ENCODE measurements around the gene PDE3B. TPM values are rescaled to one million over a fixed set of nuclear protein-coding genes. Genes with fewer than 3 reads are reported as not detected.
"Not testable (repeated sequence)": the region's sequence is repeated elsewhere in the genome, so short reads cannot be mapped to it uniquely, and the experiment has no call there.

Gene PDE3B
- 1 to 10 TPM; 2.4 to 4.7 (median 2.6) TPM for polyA plus RNA-seq

DNA sequence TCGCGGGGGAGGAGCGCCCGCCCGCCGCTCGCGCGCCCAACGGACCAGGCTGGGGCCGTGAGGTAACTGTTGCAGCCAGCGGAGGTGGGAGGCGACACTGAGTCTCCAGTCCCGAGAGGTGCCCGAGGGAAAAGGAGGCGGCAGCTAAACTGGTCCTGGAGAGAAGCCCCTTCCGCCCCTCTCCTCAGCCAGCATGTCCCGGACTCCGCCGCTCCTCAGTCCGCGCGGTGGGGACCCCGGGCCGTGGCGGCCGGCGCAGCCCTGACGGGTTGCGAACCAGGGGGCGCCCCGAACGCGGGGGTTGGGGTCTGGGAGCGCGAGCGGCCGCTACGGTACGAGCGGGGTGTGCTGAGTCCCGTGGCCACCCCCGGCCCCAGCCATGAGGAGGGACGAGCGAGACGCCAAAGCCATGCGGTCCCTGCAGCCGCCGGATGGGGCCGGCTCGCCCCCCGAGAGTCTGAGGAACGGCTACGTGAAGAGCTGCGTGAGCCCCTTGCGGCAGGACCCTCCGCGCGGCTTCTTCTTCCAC lies at the start of gene PDE3B:
Gene PDE3B, plus strand, starts transcription at position 108 of the 529 bp plus-strand sequence. Its CDS starts 272 bp downstream, at position 380.
- Mint-ChIP-seq H3K9me3 (no peaks in the 10 kb centered on the region), H3K27ac (peak within 1 kb of the TSS; percentile 12 to 89 (median 71)), H3K27me3 (ENCODE audit: low read depth in 3 of 3) (peaks cover 6 to 15% (median 9%) of the 10 kb centered on the region in 3 donors), H3K4me3 (peak within 1 kb of the TSS; percentile 84 to 95 (median 89)), H3K36me3 (no peaks in the 10 kb centered on the region), H3K4me1 (peaks cover 19 to 22% of the 10 kb centered on the region in 2 donors)
- DNase-seq, result peak; percentile 65 to 76 (median 65)

DNA sequence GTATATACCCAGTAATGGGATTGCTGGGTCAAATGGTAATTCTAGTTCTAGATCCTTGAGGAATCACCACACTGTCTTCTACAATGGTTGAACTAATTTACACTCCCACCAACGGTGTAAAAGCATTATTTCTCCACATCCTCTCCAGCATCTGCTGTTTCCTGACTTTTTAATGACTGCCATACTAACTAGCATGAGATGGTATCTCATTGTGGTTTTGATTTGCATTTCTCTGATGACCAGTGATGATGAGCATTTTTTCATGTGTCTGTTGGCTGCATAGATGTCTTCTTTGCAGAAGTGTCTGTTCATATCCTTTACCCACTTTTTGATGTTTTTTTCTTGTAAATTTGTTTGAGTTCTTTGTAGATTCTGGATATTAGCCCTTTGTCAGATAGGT lies 48.3 kb upstream of the PDE3B start:
- peaks cover 0 to 15% (median 8%) of the 10 kb centered on the region in 3 donors for H3K36me3 Mint-ChIP-seq
- H3K27ac Mint-ChIP-seq, result peak overlapping the region in 2 of 6 donors; percentile 1 to 61
- DNase-seq, result peak in 2 of 3 donors; percentile 6 to 8
- not testable (repeated sequence) for H3K4me3 Mint-ChIP-seq; H3K4me1 Mint-ChIP-seq; H3K27me3 Mint-ChIP-seq (ENCODE audit: low read depth in 3 of 3); H3K9me3 Mint-ChIP-seq

DNA sequence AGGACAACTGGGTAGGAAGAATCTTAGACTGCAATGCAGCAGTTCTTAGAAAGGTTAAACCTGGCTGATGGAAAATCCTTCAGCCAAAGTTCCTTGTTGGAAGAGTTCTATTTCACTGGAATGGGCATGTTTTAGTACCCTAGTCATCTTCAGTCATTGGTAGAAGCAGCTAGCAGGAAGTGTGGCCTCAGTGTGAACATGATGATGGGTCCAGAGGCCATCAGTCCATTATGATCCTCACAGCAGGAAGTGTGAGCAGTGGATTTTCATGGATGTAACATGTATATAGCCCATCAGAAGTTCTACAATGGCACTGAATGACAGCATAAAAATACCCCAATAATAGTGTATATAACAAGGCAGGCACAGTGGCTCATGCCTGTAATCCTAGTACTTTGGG lies 35.9 kb upstream of the PDE3B start:
- Mint-ChIP-seq H3K4me3 (no peak overlapping the region), H3K27me3 (ENCODE audit: low read depth in 3 of 3) (peaks cover 0 to 2% (median 2%) of the 10 kb centered on the region in 3 donors), H3K4me1 (no peaks in the 10 kb centered on the region), H3K27ac (no peak overlapping the region), H3K9me3 (no peaks in the 10 kb centered on the region), H3K36me3 (peaks cover 0 to 14% (median 12%) of the 10 kb centered on the region in 3 donors)
- DNase-seq, result no peak

- peaks cover 0 to 14% (median 12%) of the 10 kb centered on the region in 3 donors for H3K36me3 Mint-ChIP-seq
- H3K27me3 Mint-ChIP-seq (ENCODE audit: low read depth in 3 of 3), result peaks cover 0 to 3% (median 2%) of the 10 kb centered on the region in 3 donors
- no peak overlapping the region for H3K4me3 Mint-ChIP-seq
- H3K27ac Mint-ChIP-seq, result peak overlapping the region in 1 of 6 donors; percentile 23
- no peaks in the 10 kb centered on the region for H3K4me1 Mint-ChIP-seq
- no peak for DNase-seq
- no peaks in the 10 kb centered on the region for H3K9me3 Mint-ChIP-seq
Observed at GRCh38 chr11:14609902-14610301, 33.7 kb upstream of the PDE3B start.

DNA sequence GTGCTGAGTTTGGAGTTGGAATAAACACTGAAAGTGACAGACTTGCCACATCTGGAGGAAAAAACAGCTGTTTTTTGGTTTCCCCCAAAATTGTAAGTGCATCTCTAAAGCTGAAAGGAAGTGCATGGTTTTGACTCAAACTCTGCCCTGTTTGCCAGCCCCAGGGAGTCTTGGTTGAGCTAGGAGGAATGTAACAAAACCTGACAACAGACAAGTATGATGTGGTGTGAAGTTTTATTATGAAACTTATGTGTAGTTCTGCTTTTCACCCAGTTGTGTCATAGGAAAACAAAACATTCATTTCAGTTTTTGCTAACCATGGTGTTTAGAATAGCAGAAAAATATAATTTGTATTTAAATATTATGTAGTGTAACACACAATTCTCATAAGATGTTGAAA lies 31.7 kb upstream of the PDE3B start:
- DNase-seq, result no peak
- no peak overlapping the region for H3K4me3 Mint-ChIP-seq
- H3K36me3 Mint-ChIP-seq, result peaks cover 0 to 14% (median 3%) of the 10 kb centered on the region in 3 donors
- no peaks in the 10 kb centered on the region for H3K4me1 Mint-ChIP-seq
- peaks cover 0 to 1% (median 0%) of the 10 kb centered on the region in 3 donors for H3K27me3 Mint-ChIP-seq (ENCODE audit: low read depth in 3 of 3)
- no peaks in the 10 kb centered on the region for H3K9me3 Mint-ChIP-seq
- peak overlapping the region in 3 of 6 donors; percentile 5 to 58 (median 32) for H3K27ac Mint-ChIP-seq

DNA sequence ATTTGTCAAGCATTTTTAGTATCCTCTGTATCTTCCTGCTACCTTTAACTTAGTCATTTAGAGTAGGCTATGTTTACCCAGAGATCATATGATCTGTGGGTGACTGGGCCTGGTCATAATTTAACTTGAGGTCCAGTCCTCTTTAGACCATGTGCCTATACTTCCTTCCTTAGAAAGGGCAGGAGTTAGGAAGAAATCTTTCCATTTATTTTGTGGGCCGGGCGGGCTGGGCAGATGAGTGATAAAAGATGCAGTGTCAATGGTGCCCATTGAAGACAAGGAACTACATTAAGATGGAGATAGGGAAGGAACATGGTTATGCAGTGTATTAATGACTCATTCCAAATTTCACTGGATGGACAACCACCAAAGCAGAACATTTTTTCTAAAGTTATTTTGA lies 30.9 kb upstream of the PDE3B start:
- no peak for DNase-seq
- H3K27me3 Mint-ChIP-seq (ENCODE audit: low read depth in 3 of 3), result peaks cover 0 to 1% (median 0%) of the 10 kb centered on the region in 3 donors
- no peak overlapping the region for H3K4me3 Mint-ChIP-seq
- no peaks in the 10 kb centered on the region for H3K4me1 Mint-ChIP-seq
- peaks cover 0 to 9% (median under 1%) of the 10 kb centered on the region in 3 donors for H3K36me3 Mint-ChIP-seq
- no peaks in the 10 kb centered on the region for H3K9me3 Mint-ChIP-seq
- no peak overlapping the region for H3K27ac Mint-ChIP-seq

- Mint-ChIP-seq H3K9me3 (no peaks in the 10 kb centered on the region), H3K27ac (no peak overlapping the region), H3K36me3 (peaks cover 0 to 8% (median 3%) of the 10 kb centered on the region in 3 donors), H3K4me1 (no peaks in the 10 kb centered on the region), H3K27me3 (ENCODE audit: low read depth in 3 of 3) (peaks cover 0 to 3% (median 0%) of the 10 kb centered on the region in 3 donors), H3K4me3 (no peak overlapping the region)
- no peak for DNase-seq
Observed at GRCh38 chr11:14614091-14614622, 29.4 kb upstream of the PDE3B start.

DNA sequence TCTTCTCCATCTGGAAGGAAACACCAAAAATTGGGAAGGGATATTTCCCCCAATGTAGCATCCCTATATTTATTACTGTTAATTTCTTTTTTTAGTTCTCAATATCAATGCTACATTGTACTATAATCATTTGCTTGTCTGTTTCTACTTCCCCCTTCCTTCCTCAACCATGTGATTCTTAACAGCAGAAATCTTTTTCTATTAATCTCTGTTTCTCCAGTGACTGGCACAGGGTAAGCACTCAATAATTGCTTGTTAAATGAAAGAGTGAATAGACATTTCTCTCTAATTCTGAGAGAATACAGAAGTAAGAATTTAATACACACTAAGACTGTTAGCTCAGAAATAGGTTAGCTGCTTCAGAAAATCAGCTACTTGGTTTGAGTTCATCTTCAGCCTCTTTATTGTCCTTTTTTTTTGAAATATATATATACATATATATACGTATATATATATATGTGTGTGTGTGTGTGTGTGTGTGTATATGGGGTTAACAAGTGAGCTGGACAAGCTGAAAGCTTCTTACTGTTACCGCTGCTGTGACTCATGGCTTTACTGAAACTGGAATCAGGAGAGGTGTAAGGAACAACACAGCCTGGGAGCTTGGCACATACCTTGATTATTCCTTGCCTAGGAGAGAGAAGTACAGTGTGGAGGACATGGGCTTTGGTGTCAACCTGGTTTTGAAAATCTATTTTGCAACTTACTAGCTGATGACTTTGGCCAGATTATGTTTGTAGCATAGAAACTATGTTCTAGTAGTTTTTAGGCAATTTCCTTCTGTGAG lies 26.2 kb upstream of the PDE3B start:
- no peaks in the 10 kb centered on the region for H3K4me1 Mint-ChIP-seq
- H3K27me3 Mint-ChIP-seq (ENCODE audit: low read depth in 3 of 3), result peaks cover 0 to 3% (median 0%) of the 10 kb centered on the region in 3 donors
- H3K27ac Mint-ChIP-seq, result peak overlapping the region in 1 of 6 donors; percentile 42
- peaks cover 0 to 3% (median 0%) of the 10 kb centered on the region in 3 donors for H3K36me3 Mint-ChIP-seq
- no peaks in the 10 kb centered on the region for H3K9me3 Mint-ChIP-seq
- no peak for DNase-seq
- no peak overlapping the region for H3K4me3 Mint-ChIP-seq

- H3K27ac Mint-ChIP-seq, result no peak overlapping the region
- H3K27me3 Mint-ChIP-seq (ENCODE audit: low read depth in 3 of 3), result peaks cover 0 to 3% (median 0%) of the 10 kb centered on the region in 3 donors
- peaks cover 0 to 3% (median 0%) of the 10 kb centered on the region in 3 donors for H3K36me3 Mint-ChIP-seq
- no peak overlapping the region for H3K4me3 Mint-ChIP-seq
- no peaks in the 10 kb centered on the region for H3K4me1 Mint-ChIP-seq
- no peak for DNase-seq
- no peaks in the 10 kb centered on the region for H3K9me3 Mint-ChIP-seq
Observed at GRCh38 chr11:14618060-14618459, 25.5 kb upstream of the PDE3B start.

DNA sequence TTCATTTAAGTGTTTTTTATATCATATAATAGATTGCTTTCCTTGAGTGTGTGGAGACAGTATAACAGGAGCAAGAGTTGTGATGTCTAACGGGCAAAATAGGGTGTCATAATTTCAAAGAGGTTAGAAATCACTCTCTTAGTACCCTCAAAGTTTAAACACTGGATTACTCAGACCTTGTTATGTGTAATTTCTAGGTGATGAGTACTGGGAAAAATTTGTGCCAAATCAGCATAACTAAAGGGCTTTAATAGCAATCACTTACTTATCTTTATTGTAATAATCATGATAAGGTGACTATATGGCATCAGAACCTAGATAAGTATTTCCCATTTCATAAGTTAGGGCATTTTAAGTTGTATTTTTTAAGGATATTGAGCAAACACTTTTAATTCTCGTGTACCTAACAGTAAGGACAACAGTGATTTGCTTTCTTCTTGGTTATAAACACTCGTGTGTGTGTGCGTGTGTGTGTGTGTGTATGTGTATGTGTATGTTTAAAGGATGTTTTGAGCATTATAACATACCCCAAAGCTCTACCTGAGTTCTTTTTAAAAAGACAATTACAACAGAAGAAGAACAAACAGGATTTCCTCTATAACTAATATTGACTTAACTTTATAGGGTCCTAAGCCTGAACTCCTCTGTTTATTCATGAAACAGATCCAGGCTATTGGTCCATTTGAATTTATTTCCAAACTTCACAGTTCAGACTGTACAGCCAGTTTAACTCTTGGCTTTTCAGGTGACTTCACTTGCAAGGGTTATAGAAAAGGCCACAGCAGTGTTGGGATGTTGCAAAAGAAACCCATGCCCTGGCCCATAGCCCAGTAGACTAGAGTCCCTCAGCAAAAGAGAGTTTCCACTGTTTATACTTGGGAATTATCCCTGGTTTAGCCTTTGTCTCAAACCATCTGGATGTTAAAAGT lies 23.7 kb upstream of the PDE3B start:
- no peaks in the 10 kb centered on the region for H3K9me3 Mint-ChIP-seq
- DNase-seq, result no peak
- H3K4me1 Mint-ChIP-seq, result no peaks in the 10 kb centered on the region
- peaks cover 0 to 2% (median 0%) of the 10 kb centered on the region in 3 donors for H3K27me3 Mint-ChIP-seq (ENCODE audit: low read depth in 3 of 3)
- H3K36me3 Mint-ChIP-seq, result peaks cover 0 to 3% (median 0%) of the 10 kb centered on the region in 3 donors
- no peak overlapping the region for H3K4me3 Mint-ChIP-seq
- peak overlapping the region in 1 of 6 donors; percentile 47 for H3K27ac Mint-ChIP-seq

GRCh38 chr11:14622223-14622954 lies 21.2 kb upstream of the PDE3B start:
- no peak overlapping the region for H3K27ac Mint-ChIP-seq
- no peaks in the 10 kb centered on the region for H3K9me3 Mint-ChIP-seq
- H3K27me3 Mint-ChIP-seq (ENCODE audit: low read depth in 3 of 3), result peaks cover 0 to 3% (median 0%) of the 10 kb centered on the region in 3 donors
- peaks cover 0 to 3% (median 0%) of the 10 kb centered on the region in 3 donors for H3K36me3 Mint-ChIP-seq
- no peak overlapping the region for H3K4me3 Mint-ChIP-seq
- no peak for DNase-seq
- H3K4me1 Mint-ChIP-seq, result peaks cover 4 to 8% of the 10 kb centered on the region in 2 donors

GRCh38 chr11:14623036-14623435 lies 20.6 kb upstream of the PDE3B start:
- Mint-ChIP-seq H3K4me3 (no peak overlapping the region), H3K27me3 (ENCODE audit: low read depth in 3 of 3) (peaks cover 0 to 3% (median 0%) of the 10 kb centered on the region in 3 donors), H3K9me3 (no peaks in the 10 kb centered on the region), H3K27ac (peak overlapping the region in 2 of 6 donors; percentile 15 to 38), H3K4me1 (peaks cover 4 to 8% of the 10 kb centered on the region in 2 donors), H3K36me3 (peaks cover 0 to 3% (median 0%) of the 10 kb centered on the region in 3 donors)
- peak in 1 of 3 donors; percentile 22 for DNase-seq
